Gastroesophageal sphincter (tissue), 3 donors: Measurements from ENCODE around the gene PIK3C2A.

Experiments
- CTCF ChIP-seq, 4 experiments: fragments of 200-600 bp in 2 of 4; fragments of 450-650 bp in 2 of 4; sonication (generic) in 1 of 4; IDR thresholded peaks; one replicate each; pipeline ENCODE4 v1.5.1; 2017 to 2019; ENCODE audit warnings: antibody characterized with exemption in 4 of 4, mild to moderate bottlenecking in 2 of 4, moderate library complexity in 2 of 4
- POLR2A ChIP-seq, 2 donors: fragments of 450-650 bp; IDR thresholded peaks; one replicate each; pipeline ENCODE4 v1.6.1; 2017; ENCODE audit warnings: antibody characterized with exemption in 2 of 2, mild to moderate bottlenecking in 2 of 2, moderate library complexity in 1 of 2
- POLR2AphosphoS5 ChIP-seq: sonication (generic); formaldehyde crosslinking; IDR thresholded peaks from one replicate; pipeline ENCODE4 v1.6.1; 2017; ENCODE audit warnings: antibody characterized with exemption

DNA sequence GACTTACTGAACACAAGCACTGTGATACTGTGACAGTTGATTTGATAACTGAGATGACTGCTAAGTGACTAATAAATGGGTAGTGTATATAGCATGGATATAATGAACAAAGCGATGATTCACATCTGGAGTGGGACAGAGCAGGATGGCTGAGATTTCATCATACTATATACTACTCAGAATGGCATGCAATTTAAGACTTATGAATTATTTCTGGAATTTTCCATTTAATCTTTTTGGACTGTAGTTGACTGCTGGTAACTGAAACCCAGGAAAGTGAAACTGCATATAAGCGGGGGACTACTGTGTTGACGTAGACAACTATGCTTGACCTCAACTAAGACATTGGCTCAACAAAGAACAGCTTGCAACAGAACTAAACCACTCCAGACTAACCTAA lies 48.7 kb upstream of the PIK3C2A start:
- TF ChIP-seq CTCF (IDR thresholded peaks at IDR 0.05) (no peak), POLR2AphosphoS5 (no peak), POLR2A (IDR thresholded peaks at IDR 0.05) (no peak)
